ENCODE measurements around the gene HTR2B. TPM values are rescaled to one million over a fixed set of nuclear protein-coding genes. Genes with fewer than 3 reads are reported as not detected.
"Not testable (repeated sequence)": the region's sequence is repeated elsewhere in the genome, so short reads cannot be mapped to it uniquely, and the experiment has no call there.

Gene HTR2B
- total RNA-seq, 2 donors from 2014 or later: not detected

DNA sequence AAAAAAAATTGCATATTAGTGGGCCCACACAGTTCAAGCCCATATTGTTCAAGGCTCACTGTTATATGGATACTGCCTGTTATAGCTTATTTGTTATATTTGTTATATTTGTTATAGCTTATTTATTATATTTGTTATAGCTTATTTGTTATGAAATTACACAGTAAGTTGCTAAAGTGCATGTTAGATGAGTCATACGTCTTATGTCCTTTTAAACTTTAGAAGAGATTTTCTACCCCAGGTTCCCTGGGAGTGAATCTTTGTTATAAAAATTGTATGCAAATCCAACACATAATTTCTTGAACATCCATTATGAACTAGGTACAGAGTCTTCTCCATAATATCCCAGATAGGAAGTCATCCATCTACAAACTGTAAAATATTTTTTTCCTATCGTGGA, 22.1 kb downstream of the HTR2B start:
- H3K9me3 ChIP-seq (ENCODE audit: control insufficient read depth, low read length): peaks cover 31% of the 10 kb centered on the region
- TF ChIP-seq, protein P1, sequence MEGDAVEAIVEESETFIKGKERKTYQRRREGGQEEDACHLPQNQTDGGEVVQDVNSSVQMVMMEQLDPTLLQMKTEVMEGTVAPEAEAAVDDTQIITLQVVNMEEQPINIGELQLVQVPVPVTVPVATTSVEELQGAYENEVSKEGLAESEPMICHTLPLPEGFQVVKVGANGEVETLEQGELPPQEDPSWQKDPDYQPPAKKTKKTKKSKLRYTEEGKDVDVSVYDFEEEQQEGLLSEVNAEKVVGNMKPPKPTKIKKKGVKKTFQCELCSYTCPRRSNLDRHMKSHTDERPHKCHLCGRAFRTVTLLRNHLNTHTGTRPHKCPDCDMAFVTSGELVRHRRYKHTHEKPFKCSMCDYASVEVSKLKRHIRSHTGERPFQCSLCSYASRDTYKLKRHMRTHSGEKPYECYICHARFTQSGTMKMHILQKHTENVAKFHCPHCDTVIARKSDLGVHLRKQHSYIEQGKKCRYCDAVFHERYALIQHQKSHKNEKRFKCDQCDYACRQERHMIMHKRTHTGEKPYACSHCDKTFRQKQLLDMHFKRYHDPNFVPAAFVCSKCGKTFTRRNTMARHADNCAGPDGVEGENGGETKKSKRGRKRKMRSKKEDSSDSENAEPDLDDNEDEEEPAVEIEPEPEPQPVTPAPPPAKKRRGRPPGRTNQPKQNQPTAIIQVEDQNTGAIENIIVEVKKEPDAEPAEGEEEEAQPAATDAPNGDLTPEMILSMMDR (conservative IDR thresholded peaks at IDR 0.05): no peak
- H3K9me3 Mint-ChIP-seq: peaks cover 35% of the 10 kb centered on the region

DNA sequence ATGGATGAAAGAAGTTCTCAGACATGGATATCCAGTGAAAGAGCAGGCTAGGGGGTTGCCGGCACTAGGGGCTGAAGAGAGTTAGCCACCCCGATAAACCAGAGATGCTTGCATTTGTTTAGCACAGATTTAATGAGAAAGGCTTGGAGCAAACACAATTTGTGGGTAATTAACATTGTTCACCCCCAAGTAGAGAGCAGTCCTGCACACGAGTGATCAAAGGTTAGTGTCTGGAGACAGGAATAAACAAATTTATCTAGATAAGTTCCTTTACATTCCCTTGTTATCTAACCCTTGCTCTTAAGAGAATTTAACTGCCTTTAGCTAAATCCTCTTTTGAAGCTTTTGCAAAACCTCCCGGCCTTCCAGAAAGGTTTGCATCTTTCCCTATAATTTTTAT, 23.9 kb downstream of the HTR2B start:
- peaks cover 34% of the 10 kb centered on the region for H3K9me3 ChIP-seq (ENCODE audit: control insufficient read depth, low read length)
- TF ChIP-seq, protein P1 (conservative IDR thresholded peaks at IDR 0.05): no peak
- Mint-ChIP-seq H3K36me3 (ENCODE audit: low read depth) (peaks cover 65% of the 10 kb centered on the region), H3K27me3 (ENCODE audit: insufficient read depth) (no peaks in the 10 kb centered on the region), H3K9me3 (peaks cover 37% of the 10 kb centered on the region), H3K4me3 (peak overlapping the region; percentile 1), H3K4me1 (peaks cover 10% of the 10 kb centered on the region), H3K27ac (peak overlapping the region; percentile 55)
- H3K27ac ChIP-seq (ENCODE audit: low read depth, low read length): no peak overlapping the region
- H3K4me1 ChIP-seq (ENCODE audit: control insufficient read depth, insufficient read depth, low read length): peaks cover 2% of the 10 kb centered on the region
- 82 to 93% methylated on average over 2 to 4 of the region's 4 CpGs for WGBS, 2 experiments (ENCODE audit: insufficient coverage in 1 of 2, insufficient read length in 1 of 2)
- peaks cover 71% of the 10 kb centered on the region for H3K36me3 ChIP-seq (ENCODE audit: control insufficient read depth, insufficient read depth, low read length)
- peak overlapping the region; percentile 70 for H3K4me3 ChIP-seq (ENCODE audit: low read length)
- H3K27me3 ChIP-seq (ENCODE audit: control insufficient read depth, insufficient read depth, low read length, poor library complexity, severe bottlenecking): no peaks in the 10 kb centered on the region
- no peak for DNase-seq
- peak overlapping the region; percentile 4 for H3K9ac ChIP-seq (ENCODE audit: extremely low read depth, low read length, poor library complexity, severe bottlenecking)

More for the DNA sequence above, 22.1 kb downstream of the HTR2B start:
- Histone ChIP-seq H3K4me1 (ENCODE audit: control insufficient read depth, insufficient read depth, low read length) (peaks cover 2% of the 10 kb centered on the region), H3K27me3 (ENCODE audit: control insufficient read depth, insufficient read depth, low read length, poor library complexity, severe bottlenecking) (no peaks in the 10 kb centered on the region), H3K36me3 (ENCODE audit: control insufficient read depth, insufficient read depth, low read length) (peaks cover 72% of the 10 kb centered on the region), H3K27ac (ENCODE audit: low read depth, low read length) (no peak overlapping the region), H3K9ac (ENCODE audit: extremely low read depth, low read length, poor library complexity, severe bottlenecking) (no peak overlapping the region), H3K4me3 (ENCODE audit: low read length) (no peak overlapping the region)
- 100% methylated on average over 2 of the region's 2 CpGs; no CpG with 5 or more reads in 1 of the 2 experiments for WGBS, 2 experiments (ENCODE audit: insufficient coverage in 1 of 2, insufficient read length in 1 of 2)
- H3K4me1 Mint-ChIP-seq: peaks cover 10% of the 10 kb centered on the region
- peaks cover 53% of the 10 kb centered on the region for H3K36me3 Mint-ChIP-seq (ENCODE audit: low read depth)
- DNase-seq: no peak
- no peak overlapping the region for H3K4me3 Mint-ChIP-seq
- H3K27me3 Mint-ChIP-seq (ENCODE audit: insufficient read depth): no peaks in the 10 kb centered on the region
- H3K27ac Mint-ChIP-seq: no peak overlapping the region

DNA sequence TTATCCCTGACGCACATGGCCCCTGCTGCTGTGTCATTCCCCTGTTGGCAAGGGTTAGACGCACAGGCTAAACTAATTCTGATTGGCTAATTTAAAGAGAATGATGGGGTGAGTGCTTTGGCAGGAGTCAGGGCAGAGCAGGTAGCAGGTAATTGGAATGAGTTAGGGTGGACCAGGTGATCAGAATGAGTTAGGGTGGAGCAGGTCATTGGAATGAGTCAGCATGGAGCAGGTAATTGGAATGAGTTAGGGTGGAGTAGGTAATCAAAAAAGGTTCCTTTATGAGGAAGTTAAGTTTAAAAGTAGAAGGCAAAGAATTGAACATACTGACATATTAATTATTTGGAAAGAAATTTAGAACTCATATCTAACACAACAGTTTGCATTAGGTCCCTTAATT, 24.5 kb downstream of the HTR2B start:
- not testable (repeated sequence) for H3K4me3 Mint-ChIP-seq; H3K9ac ChIP-seq (ENCODE audit: extremely low read depth, low read length, poor library complexity, severe bottlenecking); H3K27ac ChIP-seq (ENCODE audit: low read depth, low read length); H3K27ac Mint-ChIP-seq; H3K4me1 Mint-ChIP-seq; DNase-seq; H3K27me3 Mint-ChIP-seq (ENCODE audit: insufficient read depth); H3K4me1 ChIP-seq (ENCODE audit: control insufficient read depth, insufficient read depth, low read length); H3K27me3 ChIP-seq (ENCODE audit: control insufficient read depth, insufficient read depth, low read length, poor library complexity, severe bottlenecking)
- H3K9me3 ChIP-seq (ENCODE audit: control insufficient read depth, low read length): peaks cover 36% of the 10 kb centered on the region
- peak overlapping the region; percentile 70 for H3K4me3 ChIP-seq (ENCODE audit: low read length)
- peaks cover 66% of the 10 kb centered on the region for H3K36me3 Mint-ChIP-seq (ENCODE audit: low read depth)
- 77 to 95% methylated on average over 2 of the region's 2 CpGs for WGBS, 2 experiments (ENCODE audit: insufficient coverage in 1 of 2, insufficient read length in 1 of 2)
- H3K36me3 ChIP-seq (ENCODE audit: control insufficient read depth, insufficient read depth, low read length): peaks cover 71% of the 10 kb centered on the region
- H3K9me3 Mint-ChIP-seq: peaks cover 37% of the 10 kb centered on the region

DNA sequence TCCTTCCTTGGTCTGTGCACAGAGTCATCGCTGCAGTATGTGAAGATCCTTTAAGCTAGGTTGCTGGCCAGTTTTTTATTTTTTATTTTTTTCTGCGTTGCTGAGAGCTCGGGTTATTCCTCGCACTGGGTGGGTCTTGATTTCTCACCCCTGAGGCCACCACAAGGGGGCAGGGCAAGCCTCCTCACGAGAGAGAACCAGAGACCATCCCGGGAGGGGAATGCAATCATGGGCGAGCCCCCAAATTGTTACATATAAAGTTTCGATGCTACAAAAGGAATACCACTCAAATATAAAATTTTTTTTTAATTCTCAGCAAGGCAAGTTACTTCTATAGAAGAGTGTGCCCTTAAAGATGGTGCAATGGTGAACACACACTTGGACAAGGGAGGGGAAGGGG, 24.9 kb downstream of the HTR2B start:
- Mint-ChIP-seq H3K4me1 (peaks cover 10% of the 10 kb centered on the region), H3K27ac (no peak overlapping the region), H3K27me3 (ENCODE audit: insufficient read depth) (no peaks in the 10 kb centered on the region), H3K4me3 (no peak overlapping the region), H3K36me3 (ENCODE audit: low read depth) (peaks cover 70% of the 10 kb centered on the region), H3K9me3 (peaks cover 40% of the 10 kb centered on the region)
- no peak overlapping the region for H3K27ac ChIP-seq (ENCODE audit: low read depth, low read length)
- peaks cover 2% of the 10 kb centered on the region for H3K4me1 ChIP-seq (ENCODE audit: control insufficient read depth, insufficient read depth, low read length)
- TF ChIP-seq, protein P1 (conservative IDR thresholded peaks at IDR 0.05): peak; percentile 49
- peak overlapping the region; percentile 70 for H3K4me3 ChIP-seq (ENCODE audit: low read length)
- 87 to 94% methylated on average over 3 to 8 of the region's 8 CpGs for WGBS, 2 experiments (ENCODE audit: insufficient coverage in 1 of 2, insufficient read length in 1 of 2)
- peak; percentile 85 for DNase-seq
- H3K27me3 ChIP-seq (ENCODE audit: control insufficient read depth, insufficient read depth, low read length, poor library complexity, severe bottlenecking): no peaks in the 10 kb centered on the region
- H3K36me3 ChIP-seq (ENCODE audit: control insufficient read depth, insufficient read depth, low read length): peaks cover 71% of the 10 kb centered on the region
- H3K9me3 ChIP-seq (ENCODE audit: control insufficient read depth, low read length): peaks cover 40% of the 10 kb centered on the region
- no peak overlapping the region for H3K9ac ChIP-seq (ENCODE audit: extremely low read depth, low read length, poor library complexity, severe bottlenecking)
